Frontal cortex (tissue), 4 donors: ENCODE data around the gene CASKIN1. TPM values are rescaled to one million over a fixed set of nuclear protein-coding genes. Genes with fewer than 3 reads are reported as not detected.
A peak's percentile ranks its signal among the peaks of the same experiment; 100 is the strongest.

Experiments
- DNase-seq, 2 donors: peaks; one replicate each; pipeline ENCODE4 v3.0.0; 2012; ENCODE audit warnings: low spot score in 2 of 2
- FAIRE-seq: peaks from 2 replicates; lab custom pipeline; 2012; peaks lifted over from hg19 to GRCh38; lab: Jason Lieb, UNC
- total RNA-seq: library from RNA; depleted of rRNA; stranded (reverse); fragments of >200 nt; gene quantifications from one replicate; pipeline ENCODE4 v1.2.3, GENCODE V29; 2014
- donor health status: control.
- donor health status: control.
- donor health status: control.

Gene CASKIN1
- total RNA-seq, 1 donor from 2014 or later = 15.9 TPM

GRCh38 chr16:2178321-2179106, 17.9 kb downstream of the CASKIN1 start:
- FAIRE-seq (no peak), DNase-seq (no peak)

GRCh38 chr16:2177561-2177960, 18.8 kb downstream of the CASKIN1 start:
- FAIRE-seq (no peak), DNase-seq (no peak)

GRCh38 chr16:2177101-2177500, 19.3 kb downstream of the CASKIN1 start:
- FAIRE-seq = no peak
- no peak for DNase-seq

GRCh38 chr16:2176047-2176446, 20.4 kb downstream of the CASKIN1 start:
- no peak for DNase-seq
- FAIRE-seq = no peak

- no peak for FAIRE-seq
- DNase-seq = no peak
Measured at GRCh38 chr16:2175454-2175853, 21.0 kb downstream of the CASKIN1 start.

GRCh38 chr16:2174396-2175131, 21.8 kb downstream of the CASKIN1 start:
- FAIRE-seq (no peak), DNase-seq (no peak)

- FAIRE-seq (no peak), DNase-seq (no peak)
Measured at GRCh38 chr16:2173916-2174315, 22.5 kb downstream of the CASKIN1 start.

GRCh38 chr16:2173366-2173765, 23.0 kb downstream of the CASKIN1 start:
- FAIRE-seq (no peak), DNase-seq (no peak)

- FAIRE-seq = no peak
- no peak for DNase-seq
Measured at GRCh38 chr16:2172688-2173335, 23.6 kb downstream of the CASKIN1 start.

GRCh38 chr16:2171601-2172178, 24.7 kb downstream of the CASKIN1 start:
- DNase-seq = no peak
- FAIRE-seq = no peak

- DNase-seq (no peak), FAIRE-seq (no peak)
Measured at GRCh38 chr16:2170587-2171435, 25.6 kb downstream of the CASKIN1 start.

GRCh38 chr16:2170080-2170479, 26.3 kb downstream of the CASKIN1 start:
- DNase-seq (peak in 1 of 2 donors; percentile 53), FAIRE-seq (no peak)

GRCh38 chr16:2167068-2167638, 29.3 kb downstream of the CASKIN1 start:
- DNase-seq = no peak
- no peak for FAIRE-seq

- DNase-seq (no peak), FAIRE-seq (no peak)
Measured at GRCh38 chr16:2166263-2167067, 29.9 kb downstream of the CASKIN1 start.

- FAIRE-seq (no peak), DNase-seq (no peak)
Measured at GRCh38 chr16:2165861-2166260, 30.5 kb downstream of the CASKIN1 start.

- no peak for DNase-seq
- FAIRE-seq = no peak
Measured at GRCh38 chr16:2163211-2163881, 33.1 kb downstream of the CASKIN1 start.

- no peak for FAIRE-seq
- DNase-seq = no peak
Measured at GRCh38 chr16:2162676-2163118, 33.7 kb downstream of the CASKIN1 start.

GRCh38 chr16:2161911-2162310, 34.5 kb downstream of the CASKIN1 start:
- FAIRE-seq (no peak), DNase-seq (no peak)
